H9 (cell line): ENCODE results near the gene ROR1. TPM values are rescaled to one million over a fixed set of nuclear protein-coding genes. Genes with fewer than 3 reads are reported as not detected.

Experiments
- DNase-seq: peaks from one replicate; pipeline ENCODE4 v3.0.0-alpha.2; 2017
- H2AFZ ChIP-seq: one replicate; pipeline ENCODE4 v1.6.1; 2013; ENCODE audit warnings: mild to moderate bottlenecking, low read length, control low read depth, moderate library complexity
- H2AK5ac ChIP-seq: 2 replicates; pipeline ENCODE4 v1.6.1; 2013; ENCODE audit warnings: low read length, control low read depth, mixed read lengths; ENCODE audit not compliant: insufficient read length
- H2BK120ac ChIP-seq: one replicate; pipeline ENCODE4 v1.6.1; 2013; ENCODE audit warnings: low read depth, mild to moderate bottlenecking, low read length, control low read depth, inconsistent platforms; ENCODE audit not compliant: poor library complexity, severe bottlenecking
- H2BK12ac ChIP-seq: 2 replicates; pipeline ENCODE4 v1.6.1; 2013; ENCODE audit warnings: low read length, control low read depth, mixed read lengths, low read depth; ENCODE audit not compliant: insufficient read length
- H2BK15ac ChIP-seq: 2 replicates; pipeline ENCODE4 v1.6.1; 2013; ENCODE audit warnings: low read depth, low read length, control low read depth
- H2BK20ac ChIP-seq: one replicate; pipeline ENCODE4 v1.6.1; 2013; ENCODE audit warnings: low read depth, mild to moderate bottlenecking, low read length, control low read depth, inconsistent platforms; ENCODE audit not compliant: poor library complexity, severe bottlenecking
- H2BK5ac ChIP-seq: 2 replicates; pipeline ENCODE4 v1.6.1; 2013; ENCODE audit warnings: low read length, control low read depth, mixed read lengths; ENCODE audit not compliant: insufficient read length
- H3K14ac ChIP-seq: 2 replicates; pipeline ENCODE4 v1.6.1; 2013; ENCODE audit warnings: low read length, control low read depth; ENCODE audit not compliant: insufficient read depth
- H3K18ac ChIP-seq: 2 replicates; pipeline ENCODE4 v1.6.1; 2013; ENCODE audit warnings: low read depth, mild to moderate bottlenecking, mixed read lengths, low read length, control low read depth; ENCODE audit not compliant: insufficient read length
- H3K23ac ChIP-seq: 2 replicates; pipeline ENCODE4 v1.6.1; 2013; ENCODE audit warnings: low read length, control low read depth, mixed read lengths, low read depth; ENCODE audit not compliant: insufficient read length
- H3K23me2 ChIP-seq: 2 replicates; pipeline ENCODE4 v1.6.1; 2013; ENCODE audit warnings: low read depth, mild to moderate bottlenecking, mixed read lengths, low read length, control low read depth; ENCODE audit not compliant: insufficient read length, poor library complexity, severe bottlenecking
- H3K27ac ChIP-seq: 2 replicates; pipeline ENCODE4 v1.5.1; 2013; ENCODE audit warnings: low read length, control low read depth, mixed read lengths, low read depth; ENCODE audit not compliant: insufficient read length
- H3K27me3 ChIP-seq: 2 replicates; pipeline ENCODE4 v1.6.1; 2013; ENCODE audit warnings: low read length, control low read depth, inconsistent platforms; ENCODE audit not compliant: insufficient read depth
- H3K4ac ChIP-seq: 2 replicates; pipeline ENCODE4 v1.6.1; 2013; ENCODE audit warnings: low read depth, mild to moderate bottlenecking, control low read depth, inconsistent platforms, low read length, moderate library complexity
- H3K4me1 ChIP-seq: 2 replicates; pipeline ENCODE4 v1.6.1; 2013; ENCODE audit warnings: low read length, control low read depth, inconsistent platforms; ENCODE audit not compliant: insufficient read depth
- H3K4me2 ChIP-seq: 2 replicates; pipeline ENCODE4 v1.6.1; 2013; ENCODE audit warnings: low read length, control low read depth, mixed read lengths; ENCODE audit not compliant: insufficient read length, insufficient read depth
- H3K56ac ChIP-seq: 2 replicates; pipeline ENCODE4 v1.6.1; 2013; ENCODE audit warnings: low read depth, mild to moderate bottlenecking, mixed read lengths, low read length, control low read depth; ENCODE audit not compliant: insufficient read length
- H3K79me1 ChIP-seq: 2 replicates; pipeline ENCODE4 v1.6.1; 2013; ENCODE audit warnings: low read depth, mild to moderate bottlenecking, moderate library complexity, low read length, control low read depth, inconsistent platforms; ENCODE audit not compliant: insufficient read depth, poor library complexity, severe bottlenecking
- H3K79me2 ChIP-seq: 2 replicates; pipeline ENCODE4 v1.6.1; 2013; ENCODE audit warnings: low read length, control low read depth, inconsistent platforms; ENCODE audit not compliant: insufficient read depth
- H3K9ac ChIP-seq: 2 replicates; pipeline ENCODE4 v1.6.1; 2013; ENCODE audit warnings: low read length, control low read depth, mixed read lengths; ENCODE audit not compliant: insufficient read length; ENCODE audit errors: extremely low read depth
- H3K9me3 ChIP-seq: one replicate; pipeline ENCODE4 v1.6.1; 2013; ENCODE audit warnings: low read depth, low read length, inconsistent platforms; ENCODE audit not compliant: control insufficient read depth
- H3T11ph ChIP-seq: one replicate; pipeline ENCODE4 v1.6.1; 2013; ENCODE audit warnings: mild to moderate bottlenecking, low read length, control low read depth, inconsistent platforms
- H4K20me1 ChIP-seq: one replicate; pipeline ENCODE4 v1.6.1; 2013; ENCODE audit not compliant: control insufficient read depth, insufficient read length, insufficient read depth
- H4K5ac ChIP-seq: 2 replicates; pipeline ENCODE4 v1.6.1; 2013; ENCODE audit warnings: low read depth, mild to moderate bottlenecking, mixed read lengths, low read length, control low read depth; ENCODE audit not compliant: insufficient read length
- H4K8ac ChIP-seq: replicated peaks from 2 replicates; pipeline ENCODE4 v1.6.1; 2013; ENCODE audit warnings: low read length, control low read depth, mixed read lengths, low read depth; ENCODE audit not compliant: insufficient read length
- H4K91ac ChIP-seq: 2 replicates; pipeline ENCODE4 v1.6.1; 2013; ENCODE audit warnings: low read depth, mild to moderate bottlenecking, moderate library complexity, mixed read lengths, low read length, control low read depth; ENCODE audit not compliant: insufficient read length
- H3K27ac Mint-ChIP-seq, 3 experiments: 2 replicates in 2 of 3; 3 replicates in 1 of 3; pipeline ENCODE4 v1.8.0; 2020 to 2021; ENCODE audit warnings: mixed read lengths in 3 of 3, mild to moderate bottlenecking in 1 of 3, moderate library complexity in 1 of 3
- H3K27me3 Mint-ChIP-seq: 2 replicates; pipeline ENCODE4 v1.8.0; 2021; ENCODE audit warnings: low read depth, mild to moderate bottlenecking, moderate library complexity, mixed read lengths
- H3K36me3 Mint-ChIP-seq, 3 experiments: 2 replicates in 2 of 3; 3 replicates in 1 of 3; pipeline ENCODE4 v1.8.0; 2020 to 2021; ENCODE audit warnings: low read depth in 3 of 3, mixed read lengths in 3 of 3; ENCODE audit not compliant: insufficient read depth in 1 of 3
- H3K4me1 Mint-ChIP-seq, 2 experiments: 2 replicates each; pipeline ENCODE4 v1.8.0; 2020; ENCODE audit warnings: mixed read lengths in 2 of 2
- H3K4me3 Mint-ChIP-seq, 2 experiments: 2 replicates in 1 of 2; 3 replicates in 1 of 2; pipeline ENCODE4 v1.8.0; 2020 to 2021; ENCODE audit warnings: mild to moderate bottlenecking in 2 of 2, mixed read lengths in 2 of 2, moderate library complexity in 1 of 2
- H3K9me3 Mint-ChIP-seq, 2 experiments: 2 replicates in 1 of 2; 3 replicates in 1 of 2; pipeline ENCODE4 v1.8.0; 2020; ENCODE audit warnings: mild to moderate bottlenecking in 2 of 2, mixed read lengths in 2 of 2, moderate library complexity in 1 of 2
- CTCF ChIP-seq: fragments of 200-600 bp; sonication (generic); conservative IDR thresholded peaks from 3 replicates; pipeline ENCODE4 v1.8.0; 2021; ENCODE audit warnings: antibody characterized with exemption, mild to moderate bottlenecking
- WGBS: extraction: QIAGEN DNeasy Blood & Tissue Kit; methylation state at CpG from one replicate; pipeline ENCODE4 v1.1.7; 2013; ENCODE audit warnings: missing lambda C conversion rate, low lambda C conversion rate, mixed read lengths; ENCODE audit not compliant: insufficient read length; ENCODE audit errors: extremely low coverage; 5-methylcytosine and 5-hydroxymethylcytosine counted together
- total RNA-seq: library from RNA; stranded (reverse); gene quantifications from 2 replicates; pipeline ENCODE4 v1.2.1, GENCODE V29; 2021

Gene ROR1
- total RNA-seq, 1 experiment from 2014 or later, result 75.9 TPM

- no peaks in the 10 kb centered on the region for H3K27me3 ChIP-seq
- H2AFZ ChIP-seq, result no peak overlapping the region
- no peak overlapping the region for H2AK5ac ChIP-seq
- Mint-ChIP-seq H3K4me1 (peaks cover 5 to 17% of the 10 kb centered on the region in 2 experiments), H3K36me3 (peaks cover 0 to 6% (median 3%) of the 10 kb centered on the region in 3 experiments; a peak in 3 of 7 replicates), H3K9me3 (peaks cover 0 to 2% of the 10 kb centered on the region in 2 experiments; a peak in 1 of 5 replicates), H3K4me3 (no peak overlapping the region), H3K27me3 (no peaks in the 10 kb centered on the region), H3K27ac (no peak overlapping the region)
- no peak for TF ChIP-seq CTCF
- no peak overlapping the region for H3K14ac ChIP-seq
- no peak overlapping the region for H2BK12ac ChIP-seq
- H2BK120ac ChIP-seq, result no peak overlapping the region
- no peaks in the 10 kb centered on the region for H4K20me1 ChIP-seq
- H3K27ac ChIP-seq, result no peak overlapping the region
- no peak overlapping the region for H3K9ac ChIP-seq
- H2BK20ac ChIP-seq, result no peak overlapping the region
- no peak overlapping the region for H3K4me2 ChIP-seq
- no peak overlapping the region for H3K4ac ChIP-seq
- H2BK15ac ChIP-seq, result no peak overlapping the region
- no peak overlapping the region for H4K8ac ChIP-seq
- H3K4me1 ChIP-seq, result no peaks in the 10 kb centered on the region
- no CpG with 5 or more reads among the region's 2 CpGs for WGBS
- H4K91ac ChIP-seq, result no peak overlapping the region
- no peak for DNase-seq
- H2BK5ac ChIP-seq, result no peak overlapping the region
- peaks cover 4% of the 10 kb centered on the region for H3K79me1 ChIP-seq
- H3K23me2 ChIP-seq, result no peaks in the 10 kb centered on the region
- no peak overlapping the region for H3K56ac ChIP-seq
- H3T11ph ChIP-seq, result no peak overlapping the region
- H3K23ac ChIP-seq, result no peak overlapping the region
- no peak overlapping the region for H4K5ac ChIP-seq
- H3K18ac ChIP-seq, result no peak overlapping the region
- no peaks in the 10 kb centered on the region for H3K9me3 ChIP-seq
- H3K79me2 ChIP-seq, result peaks cover 1% of the 10 kb centered on the region; the same call in 1 of the 2 replicates
Observed at GRCh38 chr1:63988941-63989340, 215.1 kb downstream of the ROR1 start.
